ENCODE results near the gene PSG2. TPM values are rescaled to one million over a fixed set of nuclear protein-coding genes. Genes with fewer than 3 reads are reported as not detected.
"Not testable (repeated sequence)": the region's sequence is repeated elsewhere in the genome, so short reads cannot be mapped to it uniquely, and the experiment has no call there.

The PSG2 gene
- total RNA-seq, 1 experiment from 2014 or later, result not detected

DNA sequence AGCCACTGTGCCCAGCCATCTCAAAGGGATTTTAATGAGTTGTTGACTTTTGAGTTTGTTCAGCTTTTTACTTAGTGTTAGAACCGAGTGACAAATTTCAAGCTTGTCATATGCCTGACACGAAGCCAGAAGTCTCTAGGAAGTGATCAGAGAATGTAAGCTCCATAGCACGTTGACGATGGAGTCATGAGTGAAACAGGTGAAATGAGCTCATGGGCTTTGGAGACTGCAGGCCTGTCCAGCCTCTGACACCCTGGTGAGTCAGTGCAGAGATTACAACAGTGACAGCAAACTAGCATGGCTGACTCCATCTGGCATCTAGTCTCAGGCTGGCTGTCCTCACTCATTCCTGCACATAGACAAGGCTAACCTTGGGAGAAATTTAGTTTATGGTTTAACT is 60.9 kb downstream of the PSG2 start:
- DNase-seq (ENCODE audit: low read depth), result peak; percentile 80
- in situ Hi-C loops (cut with HindIII; ENCODE audit: low pct_unique_long_range_greater_than_20kb, low sequenced_read_pairs), result not testable (repeated sequence)

DNA sequence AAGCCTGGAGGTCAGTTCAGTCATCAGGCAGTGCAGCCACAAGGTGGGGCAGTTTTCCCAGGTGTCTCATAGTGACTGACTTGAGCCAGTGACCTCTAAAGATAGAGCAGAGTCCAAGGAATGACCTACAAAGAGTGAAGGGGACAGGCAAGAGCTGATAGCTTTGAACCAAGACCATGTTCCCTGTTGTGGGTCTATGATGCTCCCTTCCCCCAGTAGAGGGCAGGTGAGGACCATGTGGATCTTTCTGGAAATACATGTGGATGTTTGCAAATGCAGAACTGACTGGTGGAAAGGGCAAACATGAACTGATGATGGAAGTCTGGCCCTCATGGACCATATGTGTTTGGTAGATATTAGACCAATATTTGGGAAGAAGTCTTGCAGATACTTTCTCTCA is 62.9 kb downstream of the PSG2 start:
- in situ Hi-C loops (cut with HindIII; ENCODE audit: low pct_unique_long_range_greater_than_20kb, low sequenced_read_pairs); DNase-seq (ENCODE audit: low read depth): not testable (repeated sequence)

Other genes starting within 250 kb of the PSG2 start
- not detected in 2 replicates for gene PSG1, start 203.0 kb downstream of the PSG2 start, total RNA-seq (2014; rRNA removed; shearing (Covaris generic); ENCODE audit: low replicate concordance)
- not detected in 2 replicates for gene PSG6, start 164.8 kb downstream of the PSG2 start, total RNA-seq (2014; rRNA removed; shearing (Covaris generic); ENCODE audit: low replicate concordance)
- gene PSG7, start 145.5 kb downstream of the PSG2 start, total RNA-seq (2014; rRNA removed; shearing (Covaris generic); ENCODE audit: low replicate concordance), result not detected in 2 replicates
- gene PSG11, start 56.2 kb downstream of the PSG2 start, total RNA-seq (2014; rRNA removed; shearing (Covaris generic); ENCODE audit: low replicate concordance), result not detected in 2 replicates
- gene PSG5, start 103.8 kb upstream of the PSG2 start, total RNA-seq (2014; rRNA removed; shearing (Covaris generic); ENCODE audit: low replicate concordance), result not detected in 2 replicates
- 1.4 and 2.3 TPM in 2 replicates for gene PSG4, start 122.9 kb upstream of the PSG2 start, total RNA-seq (2014; rRNA removed; shearing (Covaris generic); ENCODE audit: low replicate concordance)
- gene PSG9, start 186.8 kb upstream of the PSG2 start, total RNA-seq (2014; rRNA removed; shearing (Covaris generic); ENCODE audit: low replicate concordance), result not detected in 2 replicates

All from Caki2 (cell line).